CD4-positive, alpha-beta T cell treated with Interleukin-15 for 1 hour (primary cell): Measurements from ENCODE around the gene SLCO4A1.

Experiments
- DNase-seq: peaks from one replicate; pipeline ENCODE4 v3.0.0-alpha.2; 2020

SLCO4A1 gene

GRCh38 chr20:62653373-62653772 is 11.1 kb downstream of the SLCO4A1 start:
- no peak for DNase-seq

GRCh38 chr20:62653951-62654685 is 11.8 kb downstream of the SLCO4A1 start:
- no peak for DNase-seq

DNA sequence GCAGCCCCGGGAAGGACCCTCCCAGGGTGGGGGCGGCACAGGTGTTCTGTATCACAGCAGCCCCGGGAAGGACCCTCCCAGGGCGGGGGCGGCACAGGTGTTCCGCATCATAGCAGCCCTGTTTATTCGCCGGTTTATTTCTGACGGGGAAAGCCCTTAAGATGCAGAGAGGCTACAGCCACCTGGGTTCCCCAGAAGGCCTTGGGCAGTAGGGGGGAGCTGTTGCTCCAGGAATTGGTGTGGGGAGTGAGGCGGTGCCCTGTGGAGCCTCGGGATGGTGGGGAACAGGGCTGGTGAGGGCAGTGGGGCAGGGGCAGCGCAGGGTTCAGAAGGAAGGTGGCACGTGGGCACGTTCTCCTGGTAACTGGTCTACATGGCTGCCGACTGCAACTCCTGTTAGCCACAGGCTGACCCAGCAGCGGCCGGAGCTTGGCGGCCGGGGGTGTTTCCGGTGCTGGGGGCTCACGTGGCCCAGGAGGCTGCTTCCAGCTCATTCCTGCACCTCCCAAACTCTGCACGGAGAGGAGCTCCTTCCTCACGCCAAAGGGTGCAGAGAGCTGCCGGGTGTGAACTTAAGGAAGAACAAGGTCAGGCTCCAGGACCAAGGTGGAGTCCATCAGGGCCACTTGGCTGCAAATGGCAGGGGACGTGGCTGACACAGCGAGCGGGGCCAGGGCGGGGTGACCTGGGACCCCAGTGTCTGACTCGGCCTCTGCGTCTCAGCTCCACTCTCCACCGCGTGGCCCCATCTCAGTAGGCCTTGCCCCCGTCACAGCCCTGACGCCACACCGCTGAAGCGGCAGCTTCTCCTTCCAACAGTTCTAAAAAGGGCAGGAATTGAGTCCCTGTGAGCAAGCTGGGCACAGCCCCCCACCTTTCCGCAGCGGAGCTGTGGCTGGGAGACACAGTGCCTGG is 13.2 kb downstream of the SLCO4A1 start:
- no peak for DNase-seq

GRCh38 chr20:62656197-62656918 is 14.1 kb downstream of the SLCO4A1 start:
- DNase-seq: no peak

DNA sequence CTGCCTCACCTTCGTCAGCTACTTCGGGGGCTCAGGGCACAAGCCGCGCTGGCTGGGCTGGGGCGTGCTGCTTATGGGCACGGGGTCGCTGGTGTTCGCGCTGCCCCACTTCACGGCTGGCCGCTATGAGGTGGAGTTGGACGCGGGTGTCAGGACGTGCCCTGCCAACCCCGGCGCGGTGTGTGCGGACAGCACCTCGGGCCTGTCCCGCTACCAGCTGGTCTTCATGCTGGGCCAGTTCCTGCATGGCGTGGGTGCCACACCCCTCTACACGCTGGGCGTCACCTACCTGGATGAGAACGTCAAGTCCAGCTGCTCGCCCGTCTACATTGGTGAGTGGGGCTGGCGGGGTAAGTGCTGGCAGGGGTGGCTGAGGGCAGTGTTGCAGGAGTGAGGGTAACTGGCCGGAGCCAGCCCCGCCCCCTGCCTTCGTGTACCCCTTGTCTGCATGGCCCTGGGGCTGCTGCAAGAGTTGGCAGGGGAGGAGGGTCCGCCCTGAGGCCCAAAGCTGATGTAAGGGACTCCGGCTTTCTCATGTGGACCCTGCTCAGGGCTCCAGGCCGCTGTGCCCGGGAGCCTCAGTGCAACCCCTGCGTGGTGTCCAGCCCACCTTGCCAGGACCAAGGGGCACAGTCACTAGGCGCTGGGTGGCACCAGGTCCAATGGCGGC is 14.8 kb downstream of the SLCO4A1 start:
- DNase-seq: no peak

DNA sequence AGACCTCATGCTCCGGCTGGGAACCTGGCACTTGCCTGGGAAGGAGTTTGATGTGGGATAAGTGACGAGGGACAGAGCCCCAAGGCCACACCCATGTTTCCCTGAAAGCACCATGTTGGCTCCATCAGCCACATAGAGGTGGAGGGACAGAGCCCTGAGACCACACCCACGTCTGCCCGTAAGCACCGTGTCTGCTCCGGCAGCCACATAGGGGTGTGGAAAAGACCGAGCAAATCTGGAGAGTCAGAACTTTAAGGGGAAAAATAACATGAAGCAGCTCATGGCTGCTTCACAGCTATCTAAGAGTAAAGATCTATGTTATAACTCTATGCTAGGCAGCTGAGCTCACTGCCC is 15.3 kb downstream of the SLCO4A1 start:
- DNase-seq: no peak

DNA sequence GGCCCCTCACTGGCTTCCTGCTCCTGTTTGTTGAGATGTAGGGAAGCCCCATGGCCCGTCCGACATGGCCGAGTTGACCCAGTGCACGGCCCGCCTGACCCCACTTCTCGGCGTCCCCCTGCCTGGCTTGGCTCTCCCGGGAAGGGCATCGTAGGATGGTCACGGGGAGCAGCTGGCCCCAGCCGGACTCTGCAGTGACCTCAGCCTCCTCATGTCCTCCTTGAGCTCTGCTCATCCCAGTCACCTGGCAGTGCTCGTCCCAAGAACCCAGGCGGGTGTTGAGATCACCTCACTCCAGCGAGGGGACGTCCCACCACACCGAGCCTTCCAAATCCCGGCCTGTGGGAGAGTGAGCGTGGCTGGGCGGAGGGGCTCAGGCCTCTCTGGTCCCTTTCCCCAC is 15.7 kb downstream of the SLCO4A1 start:
- DNase-seq: no peak

DNA sequence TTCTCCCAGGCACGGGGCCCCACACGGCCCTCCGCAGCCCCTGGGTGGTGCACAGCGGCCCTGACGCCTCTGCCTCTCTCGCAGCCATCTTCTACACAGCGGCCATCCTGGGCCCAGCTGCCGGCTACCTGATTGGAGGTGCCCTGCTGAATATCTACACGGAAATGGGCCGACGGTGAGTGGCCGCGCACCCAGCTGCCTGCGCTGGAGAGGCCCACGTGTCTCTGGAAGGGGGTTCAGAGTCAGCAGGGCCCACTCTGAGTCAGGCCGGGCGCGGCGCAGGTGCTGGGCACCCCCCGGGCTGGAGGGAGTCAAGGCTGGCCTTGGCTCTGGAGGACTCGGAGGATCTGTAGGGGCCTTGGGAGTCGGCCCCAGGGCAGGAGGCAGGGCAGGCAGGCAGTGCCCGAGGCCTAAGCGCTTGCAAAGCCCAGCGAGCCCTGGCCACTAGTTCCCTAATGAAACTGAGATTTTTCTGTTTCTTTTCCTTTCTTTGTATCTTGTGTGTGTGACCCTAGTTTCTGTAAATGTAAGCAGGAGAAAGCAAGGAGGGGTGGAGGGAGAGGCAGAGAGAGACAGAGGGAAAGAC is 16.4 kb downstream of the SLCO4A1 start:
- no peak for DNase-seq

DNA sequence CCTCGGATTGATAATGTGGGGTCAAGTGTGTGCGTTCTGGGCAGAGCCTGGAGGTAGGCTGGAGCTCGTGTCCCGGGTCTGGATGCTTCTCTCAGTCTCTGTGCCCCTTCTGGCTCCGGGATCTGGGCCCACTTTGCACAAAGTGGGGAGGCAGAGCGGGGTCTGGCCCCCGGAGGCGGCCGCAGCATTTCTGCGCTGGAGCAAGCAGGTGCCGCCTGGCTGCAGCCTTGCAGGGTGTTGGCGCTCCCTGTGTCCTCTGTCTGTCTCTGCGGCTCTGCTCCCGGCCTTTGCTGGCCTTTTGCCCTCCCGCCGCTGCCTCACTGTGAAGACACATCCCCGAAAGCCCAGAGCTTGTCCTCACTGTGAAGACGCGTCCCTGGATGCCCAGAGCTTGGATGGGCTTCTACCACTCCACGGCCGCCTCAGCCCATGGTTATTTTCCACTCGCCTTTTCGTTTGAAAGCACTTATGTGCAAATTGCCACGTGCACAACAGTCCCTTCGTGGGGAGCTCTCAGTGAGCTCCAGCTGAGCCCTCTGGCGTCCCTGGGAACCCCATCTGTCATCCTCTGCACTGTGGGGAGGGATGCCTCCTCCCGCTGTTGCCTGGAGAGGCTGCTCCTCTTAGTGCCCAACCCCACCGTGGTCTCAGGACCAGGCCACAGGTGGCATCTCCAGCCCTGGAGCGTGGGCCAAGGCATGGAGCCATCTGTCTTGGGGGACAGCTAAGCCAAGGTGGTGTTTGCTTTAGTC is 17.4 kb downstream of the SLCO4A1 start:
- no peak for DNase-seq

- no peak for DNase-seq
These were observed 17.9 kb downstream of the SLCO4A1 start for GRCh38 chr20:62660240-62660615.

GRCh38 chr20:62660768-62661167 is 18.5 kb downstream of the SLCO4A1 start:
- no peak for DNase-seq

GRCh38 chr20:62661647-62662046 is 19.3 kb downstream of the SLCO4A1 start:
- DNase-seq: no peak

- DNase-seq: no peak
These were observed 20.1 kb downstream of the SLCO4A1 start for GRCh38 chr20:62662422-62662821.

DNA sequence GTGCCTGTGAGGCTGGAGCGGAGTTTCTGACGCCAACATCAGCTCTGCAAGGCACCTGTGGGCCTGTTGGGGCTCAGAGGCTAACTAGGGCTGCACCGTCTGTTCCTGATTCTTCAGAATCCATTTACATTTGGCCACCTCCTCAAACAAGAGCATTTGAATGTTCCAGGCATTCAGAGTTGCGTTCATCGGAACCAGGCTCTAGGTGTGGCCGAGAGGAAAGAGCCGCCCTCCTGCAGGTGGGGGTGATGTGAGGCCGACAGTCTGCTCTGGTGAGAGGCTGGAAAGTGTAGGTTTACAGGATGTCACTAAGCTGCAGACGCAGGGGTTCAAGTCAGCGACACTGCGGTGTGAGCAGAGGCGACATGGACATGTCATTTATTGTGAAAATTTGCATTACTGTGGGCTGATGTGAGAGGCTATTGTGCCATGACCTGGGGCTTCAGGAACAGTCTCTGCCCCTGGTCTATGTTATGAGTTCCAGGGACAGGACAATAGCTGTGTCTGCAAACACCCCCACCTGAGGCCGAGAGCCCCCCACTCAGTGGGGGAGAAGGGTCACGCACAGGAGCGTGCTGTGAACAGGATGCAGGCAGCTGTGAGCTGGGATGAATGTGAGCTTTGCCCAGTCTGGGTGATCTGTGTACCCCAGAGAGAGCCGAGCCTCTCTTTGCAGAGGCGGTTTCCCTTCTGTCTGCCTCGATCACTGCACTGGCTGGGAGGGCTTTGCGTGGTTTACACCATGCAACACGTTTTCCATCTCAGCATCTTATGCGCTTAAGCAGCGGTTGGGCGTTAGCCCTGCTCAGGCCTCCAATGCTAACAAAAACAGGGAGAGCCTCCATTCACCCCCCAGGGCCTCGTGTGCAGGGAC is 21.1 kb downstream of the SLCO4A1 start:
- DNase-seq: no peak

DNA sequence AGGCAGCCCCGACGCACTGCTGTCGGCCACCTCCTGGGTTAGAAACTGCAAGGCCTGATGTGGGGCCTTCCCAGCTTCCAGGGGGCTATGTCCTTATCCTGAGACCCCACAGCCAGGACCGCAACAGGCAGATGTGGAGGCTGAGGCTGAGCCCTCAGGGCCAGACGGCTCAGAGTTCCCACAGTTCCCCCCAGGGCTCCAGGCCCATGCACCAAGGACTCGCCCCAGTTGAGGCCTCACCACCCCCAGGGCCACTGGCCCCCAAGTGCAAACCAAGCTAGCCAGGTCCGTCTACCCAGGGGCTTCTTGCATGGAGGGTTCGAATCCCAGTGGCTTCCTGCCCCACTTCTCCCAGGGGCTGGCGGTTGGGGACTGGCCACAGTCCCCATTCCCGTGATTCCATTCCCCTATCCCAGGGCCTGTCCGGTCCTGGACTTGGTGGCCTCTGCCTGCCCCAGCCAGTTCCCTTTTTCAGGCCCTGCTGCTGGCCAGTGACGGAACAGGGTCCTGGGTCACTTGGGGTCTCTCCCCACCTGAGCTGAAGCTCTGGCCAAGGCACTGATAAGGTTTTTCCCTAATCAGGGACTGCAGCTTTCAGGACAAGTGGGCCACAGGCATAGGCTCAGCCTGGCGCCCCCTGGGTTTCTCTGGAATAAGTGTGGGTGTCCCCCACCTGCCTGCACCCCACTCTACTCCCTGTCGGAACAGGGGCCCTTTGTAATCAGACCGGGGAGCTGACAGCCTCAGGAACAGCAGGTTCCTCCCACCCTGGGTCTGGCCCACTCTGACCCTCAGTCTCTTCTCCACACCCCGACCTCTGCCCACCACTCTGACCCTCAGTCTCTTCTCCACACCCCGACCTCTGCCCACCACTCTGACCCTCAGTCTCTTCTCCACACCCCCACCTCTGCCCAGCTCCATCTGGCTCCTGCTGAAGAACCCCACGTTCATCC is 22.0 kb downstream of the SLCO4A1 start:
- DNase-seq: no peak

DNA sequence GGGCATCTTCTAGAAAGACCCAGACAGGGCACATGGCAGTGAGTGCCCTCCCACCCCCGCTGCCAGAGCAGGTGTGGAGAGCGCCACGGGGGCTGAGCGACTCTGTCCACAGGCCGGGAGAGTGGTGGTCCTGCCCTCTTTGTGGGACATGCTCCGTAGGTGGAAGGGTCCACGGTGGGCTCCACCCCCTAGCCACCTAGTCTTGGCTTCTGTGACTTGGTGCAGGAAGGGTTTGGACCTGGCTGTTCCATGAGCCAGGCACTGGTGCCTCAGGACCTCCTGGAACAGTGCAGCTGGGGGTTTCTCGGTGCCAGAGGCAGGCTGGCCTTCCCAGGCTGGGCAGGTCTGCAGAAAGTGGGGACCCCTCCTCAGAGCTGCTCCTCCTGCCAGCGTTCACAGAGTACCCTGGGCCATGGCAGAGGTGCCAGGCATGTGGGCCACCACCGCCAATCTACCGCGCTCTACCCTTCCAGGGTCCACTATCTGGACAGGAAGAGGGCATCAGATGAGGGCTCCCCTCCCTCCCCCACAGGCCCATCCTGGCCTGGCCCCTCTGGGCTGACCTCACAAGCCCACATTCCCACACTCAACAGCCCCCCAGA is 23.0 kb downstream of the SLCO4A1 start:
- DNase-seq: no peak

DNA sequence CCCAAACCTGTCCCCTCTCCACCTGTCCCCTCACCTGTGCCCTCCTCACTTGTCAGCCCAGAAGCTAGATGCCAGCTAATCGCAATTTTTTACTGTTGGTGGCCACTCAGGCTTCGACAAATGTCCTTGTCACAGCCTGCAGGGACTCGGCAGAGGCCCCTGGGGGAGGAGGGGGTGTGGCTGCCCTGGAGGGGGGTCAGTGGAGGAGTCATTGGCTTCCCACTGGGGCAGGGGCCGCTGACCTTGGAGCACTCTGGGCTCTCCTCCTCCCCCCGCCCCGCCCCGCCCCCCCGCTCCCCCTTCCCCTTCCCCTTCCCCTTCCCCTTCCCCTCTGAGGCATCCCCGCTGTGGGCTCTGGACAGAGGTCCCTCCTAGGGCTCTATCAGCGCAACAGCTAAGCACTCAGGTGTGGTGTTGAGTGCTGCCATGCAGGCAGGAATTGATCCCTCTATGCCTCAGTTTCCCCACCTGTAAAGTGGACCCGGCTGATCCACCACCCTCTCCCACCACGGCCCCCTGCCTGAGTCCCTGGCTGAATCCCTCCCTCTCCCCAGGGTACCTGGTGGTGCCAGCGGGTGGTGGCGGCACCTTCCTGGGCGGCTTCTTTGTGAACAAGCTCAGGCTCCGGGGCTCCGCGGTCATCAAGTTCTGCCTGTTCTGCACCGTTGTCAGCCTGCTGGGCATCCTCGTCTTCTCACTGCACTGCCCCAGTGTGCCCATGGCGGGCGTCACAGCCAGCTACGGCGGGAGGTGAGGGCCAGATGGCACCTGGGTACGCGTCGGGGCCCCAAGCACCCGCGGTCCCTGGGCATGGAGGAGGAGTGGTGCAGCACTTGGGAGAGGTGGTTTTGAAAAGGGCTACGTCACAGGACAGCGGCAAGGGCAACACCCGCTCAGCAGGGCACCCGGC is 23.8 kb downstream of the SLCO4A1 start:
- no peak for DNase-seq
